NCI-H128 (cell line): ENCODE measurements around the gene MVB12B.

ENCODE experiments used
- DNase-seq: peaks from one replicate; lab custom pipeline; 2025; ENCODE audit not compliant: unreplicated experiment; lab: John Stamatoyannopoulos, UW

The MVB12B gene

DNA sequence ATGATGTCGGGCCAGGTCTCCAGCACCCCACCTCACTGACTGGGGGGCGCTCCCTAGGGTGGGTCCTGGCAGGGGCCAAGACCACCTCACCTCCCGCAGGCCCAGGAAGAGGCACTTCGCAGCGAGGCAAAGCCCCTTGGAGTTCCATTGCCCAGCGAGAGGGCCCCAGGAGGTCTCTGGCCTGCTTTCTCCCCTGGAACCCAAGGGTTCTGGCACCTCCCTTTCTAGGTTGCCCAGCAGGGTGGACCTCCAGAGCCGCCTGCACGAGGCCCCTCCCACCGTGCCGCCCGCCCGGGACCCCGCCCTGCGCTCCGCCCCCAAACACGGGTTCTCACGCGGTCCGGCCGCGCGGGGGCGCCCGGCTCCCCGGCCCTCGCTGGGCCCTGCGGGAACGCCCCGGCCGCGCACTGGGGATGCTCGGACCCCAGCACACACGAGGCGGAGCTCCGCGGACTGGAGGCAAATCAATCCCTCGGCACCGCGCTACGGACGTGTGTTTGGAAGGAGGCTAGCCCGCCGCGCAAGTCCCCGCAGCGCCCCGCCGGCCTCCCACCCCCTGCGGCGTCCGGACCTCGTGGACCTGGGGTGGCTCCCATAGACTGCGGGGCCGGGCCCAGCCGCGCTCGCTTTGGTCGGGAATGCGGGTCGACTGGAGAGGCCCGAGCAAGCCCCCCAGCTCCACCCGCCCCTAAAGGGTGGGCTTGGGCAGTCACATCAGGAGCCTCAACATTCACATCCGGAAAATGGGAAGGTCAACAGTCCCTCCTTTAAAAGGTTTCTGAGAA, 187.6 kb downstream of the MVB12B start:
- DNase-seq = peak; percentile 8

- no peak for DNase-seq
These were observed 188.6 kb downstream of the MVB12B start for GRCh38 chr9:126515001-126515872.

DNA sequence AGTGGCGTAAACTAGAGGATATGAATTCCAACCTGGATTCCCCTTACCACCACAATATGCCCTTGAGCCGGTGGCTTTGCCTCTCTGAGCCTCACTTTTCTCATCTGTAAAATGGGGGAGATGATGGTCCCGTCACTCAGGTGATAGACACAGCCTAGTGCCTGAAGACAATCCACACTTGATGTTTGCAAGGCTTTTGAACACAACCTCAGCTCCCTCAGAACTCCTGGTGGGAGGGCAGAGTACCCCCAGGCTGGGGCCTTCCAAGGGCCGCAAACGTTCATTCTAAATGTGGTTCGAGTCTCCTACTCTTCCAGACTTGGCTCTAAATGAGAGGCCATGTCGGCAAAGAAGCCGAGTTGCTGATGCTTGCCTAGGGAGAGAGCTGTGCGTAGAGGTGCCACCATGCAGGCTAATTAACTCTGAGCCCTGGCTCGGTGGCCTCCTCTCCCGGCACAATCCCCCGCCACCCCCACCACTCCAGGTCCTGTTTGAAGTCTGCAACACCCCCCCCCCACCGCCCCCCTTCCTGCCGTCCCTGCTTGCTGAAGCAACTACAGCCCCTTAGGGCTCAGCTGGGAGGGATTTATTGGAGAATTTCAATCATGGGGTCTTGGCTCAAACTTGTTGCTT, 189.4 kb downstream of the MVB12B start:
- DNase-seq = no peak

DNA sequence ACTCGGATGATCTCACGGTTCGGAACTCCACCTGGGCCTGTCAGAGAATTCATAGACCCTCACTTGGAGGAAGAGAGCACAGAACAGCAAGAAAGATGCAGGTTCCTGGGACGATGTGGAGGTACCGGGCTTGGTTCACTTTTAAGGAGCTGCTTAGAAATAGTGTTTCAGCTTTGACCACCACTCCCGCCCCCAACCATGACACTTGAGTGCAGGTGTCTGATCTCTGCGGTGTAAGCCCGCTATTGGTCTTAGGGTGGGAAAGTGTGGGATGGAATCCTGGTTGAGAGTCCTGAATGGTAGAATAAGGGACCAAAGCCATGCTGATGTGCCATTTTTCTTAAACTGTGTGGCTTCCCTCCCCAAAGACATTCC, 189.9 kb downstream of the MVB12B start:
- no peak for DNase-seq

GRCh38 chr9:126516936-126517832, 190.6 kb downstream of the MVB12B start:
- peak; percentile 19 for DNase-seq

- DNase-seq = no peak
These were observed 191.3 kb downstream of the MVB12B start for GRCh38 chr9:126517833-126518356.

DNA sequence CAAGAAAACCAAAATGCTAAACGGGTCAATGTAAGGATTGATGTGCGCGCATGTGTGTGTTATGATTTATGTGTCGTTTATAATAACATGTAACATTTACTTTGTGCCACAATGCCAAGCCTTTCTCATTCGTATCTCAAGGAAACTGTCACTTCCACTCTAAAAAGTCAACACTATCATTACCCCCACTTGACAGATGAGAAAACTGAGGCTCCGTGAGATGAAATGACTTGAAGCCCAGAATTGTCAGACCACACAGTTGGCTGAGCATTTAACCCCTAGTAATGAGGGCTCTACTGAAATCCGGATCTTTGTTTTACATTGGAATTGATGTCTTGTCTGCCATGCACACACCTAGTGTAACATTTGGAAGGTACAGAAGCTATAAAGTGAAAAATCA, 192.1 kb downstream of the MVB12B start:
- DNase-seq = no peak

DNA sequence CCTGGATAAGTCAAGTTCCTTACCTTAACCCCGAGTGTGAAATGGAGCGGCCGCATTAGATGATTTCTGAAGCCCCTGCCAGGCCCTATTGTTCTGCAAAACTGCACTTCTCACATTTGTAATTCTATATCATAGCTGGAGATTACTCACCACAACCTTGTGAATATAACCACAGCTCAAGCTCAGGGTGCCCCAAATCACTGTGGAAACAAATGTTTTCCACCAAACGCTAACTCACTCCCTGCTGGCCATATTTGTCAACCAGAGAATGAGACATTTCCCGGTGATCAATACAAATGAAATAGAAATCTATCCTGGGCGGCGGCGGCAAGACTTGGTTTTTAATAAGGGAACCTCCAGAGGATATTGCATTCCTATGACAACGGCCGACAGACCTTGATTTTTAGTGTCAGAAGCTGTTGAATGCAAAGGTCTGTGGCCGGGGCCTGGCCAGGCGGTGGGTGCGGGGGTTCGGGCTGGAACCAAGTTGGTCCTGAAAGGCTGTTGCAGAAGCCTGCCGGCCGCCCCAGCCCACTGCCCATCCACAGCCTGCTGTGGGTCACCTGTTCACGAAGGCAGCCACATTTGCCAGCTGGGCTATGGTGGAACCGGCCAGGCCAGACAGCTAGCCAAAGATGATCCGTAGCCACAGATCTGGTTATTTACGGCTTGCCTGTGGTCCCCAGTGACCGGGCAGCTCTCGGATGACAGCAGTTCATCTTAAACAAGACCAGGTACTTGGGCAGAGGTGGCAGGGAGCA, 193.2 kb downstream of the MVB12B start:
- DNase-seq = no peak

GRCh38 chr9:126520453-126520852, 193.8 kb downstream of the MVB12B start:
- no peak for DNase-seq

DNA sequence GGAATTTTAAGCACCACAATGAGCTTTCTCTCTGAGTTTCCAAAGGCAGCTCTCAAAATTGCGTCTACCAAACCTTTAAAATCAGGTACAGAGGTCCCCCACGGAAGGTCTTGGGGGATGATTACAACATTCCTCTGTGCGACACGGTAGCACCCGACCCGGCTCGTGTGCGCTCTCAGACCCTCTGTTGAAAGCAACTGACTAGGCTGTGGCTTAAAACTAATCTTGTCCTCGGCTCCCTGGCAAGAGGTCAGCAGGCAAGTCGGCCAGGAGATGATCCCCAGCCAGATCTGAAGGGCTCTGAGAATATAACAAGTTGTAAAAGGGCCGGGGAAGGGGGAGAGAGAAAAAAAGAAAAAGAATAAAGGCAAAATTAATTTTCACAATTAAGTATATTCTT, 194.5 kb downstream of the MVB12B start:
- no peak for DNase-seq

DNA sequence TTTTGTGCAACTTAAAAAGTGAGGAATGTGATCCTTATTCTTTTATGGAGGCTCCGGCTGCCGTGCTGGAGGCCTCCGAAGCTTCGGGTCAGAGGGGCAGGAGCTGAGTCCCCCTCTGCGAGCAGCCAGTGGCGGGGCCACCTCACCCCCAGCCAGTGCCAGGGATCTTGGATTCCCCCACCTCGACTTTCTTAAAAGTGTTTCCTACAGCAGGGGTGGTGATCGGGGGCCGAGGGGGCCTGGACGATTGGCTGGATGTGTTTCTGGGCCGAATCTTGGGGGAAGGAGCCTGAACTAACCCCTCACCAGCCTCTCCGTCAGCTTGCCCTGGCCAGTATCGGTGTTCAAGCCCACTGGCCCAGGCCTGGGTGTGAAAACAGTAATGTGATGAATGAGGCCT, 194.9 kb downstream of the MVB12B start:
- DNase-seq = no peak

- DNase-seq = no peak
These were observed 195.5 kb downstream of the MVB12B start for GRCh38 chr9:126521976-126522590.

DNA sequence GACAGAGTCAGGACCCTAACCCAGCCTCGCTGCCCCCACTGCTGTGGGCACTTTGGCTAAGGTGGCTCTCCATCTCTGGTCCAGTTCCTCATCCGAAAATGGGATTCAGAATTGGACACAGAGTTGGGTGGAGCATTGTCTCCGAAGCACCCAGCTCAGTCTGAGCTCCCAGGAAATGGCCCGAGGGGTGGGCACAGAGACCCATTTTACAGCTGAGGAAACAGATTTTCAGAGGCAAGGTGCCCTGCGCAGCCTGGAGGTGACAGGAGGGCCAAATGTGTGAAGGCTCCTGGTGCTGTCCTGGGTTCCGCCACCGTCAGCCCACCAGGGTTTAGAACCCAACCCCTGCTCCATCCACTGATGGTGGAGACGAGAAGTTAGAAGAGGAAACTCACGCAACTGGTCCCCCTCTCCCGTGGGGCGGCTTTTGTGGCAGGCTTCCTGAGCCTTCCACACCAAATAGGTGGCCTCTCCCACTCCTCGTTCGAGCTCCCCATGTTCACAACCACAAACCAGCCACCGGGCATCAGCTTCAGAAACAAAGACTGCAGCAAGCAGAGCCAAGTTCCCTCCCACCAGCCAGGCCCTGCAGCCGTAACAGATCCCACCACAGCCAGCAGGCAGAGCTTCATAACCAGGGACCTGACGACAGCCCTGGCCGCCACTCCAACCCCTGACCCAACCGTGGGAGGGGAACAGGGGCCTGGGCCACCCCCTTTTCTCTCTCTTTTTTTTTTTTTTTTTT, 196.2 kb downstream of the MVB12B start:
- DNase-seq = no peak

DNA sequence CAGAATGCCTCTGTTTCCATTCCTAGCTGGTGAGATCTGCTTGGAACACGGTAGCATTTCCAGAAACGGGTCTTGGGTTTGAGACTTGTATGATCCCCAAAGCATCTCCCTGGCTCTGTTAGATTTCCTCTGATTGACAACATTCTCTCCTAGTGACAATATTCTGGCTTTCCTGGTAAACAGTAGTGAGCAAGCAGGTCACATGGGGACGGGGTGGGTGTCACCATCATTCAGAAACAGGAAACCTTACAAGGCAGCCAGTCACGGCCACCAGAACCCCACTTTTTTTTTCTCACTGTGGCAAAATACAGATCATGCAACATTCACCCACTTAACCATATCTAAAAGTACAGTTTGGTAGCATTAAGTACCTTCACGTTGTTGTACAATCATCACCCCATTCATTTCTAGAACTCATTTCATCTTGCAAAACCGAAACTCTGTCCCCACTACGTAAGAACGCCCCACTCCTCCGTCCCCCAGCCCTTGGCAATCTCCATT, 197.0 kb downstream of the MVB12B start:
- DNase-seq = no peak

DNA sequence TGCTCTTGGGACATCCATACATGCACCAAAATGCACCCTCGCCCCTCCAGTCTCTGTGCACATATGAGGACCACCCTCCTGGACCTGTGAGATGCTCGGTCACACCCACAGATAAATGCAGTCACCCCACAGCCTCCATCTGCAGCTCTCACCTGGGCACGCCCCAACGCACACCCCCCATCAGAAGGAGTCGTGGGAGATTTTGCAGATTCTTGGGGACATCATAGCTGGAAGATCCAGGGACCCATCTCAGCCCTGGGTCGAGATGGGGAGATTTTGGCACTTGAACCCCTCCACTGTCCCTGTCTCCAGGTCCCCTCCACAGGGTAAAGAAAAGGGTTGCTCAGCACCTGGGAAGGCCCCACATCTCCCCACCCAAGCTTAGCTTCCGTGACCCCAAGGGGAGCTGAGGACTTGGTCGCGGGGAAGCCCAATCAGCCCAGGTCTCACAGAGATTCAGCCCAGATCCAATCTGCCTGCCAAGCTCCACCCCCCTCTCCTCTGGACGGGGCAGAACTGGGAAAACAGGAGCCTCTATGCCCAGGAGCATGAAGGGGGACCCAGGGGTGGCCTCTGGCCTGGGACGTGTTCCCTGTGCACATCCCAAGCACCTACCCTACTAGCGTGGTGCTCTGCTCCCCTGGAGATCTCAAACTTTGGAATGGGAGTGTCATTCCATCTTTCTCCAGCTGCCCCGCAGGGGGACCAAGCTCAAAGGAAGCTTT, 197.9 kb downstream of the MVB12B start:
- no peak for DNase-seq

DNA sequence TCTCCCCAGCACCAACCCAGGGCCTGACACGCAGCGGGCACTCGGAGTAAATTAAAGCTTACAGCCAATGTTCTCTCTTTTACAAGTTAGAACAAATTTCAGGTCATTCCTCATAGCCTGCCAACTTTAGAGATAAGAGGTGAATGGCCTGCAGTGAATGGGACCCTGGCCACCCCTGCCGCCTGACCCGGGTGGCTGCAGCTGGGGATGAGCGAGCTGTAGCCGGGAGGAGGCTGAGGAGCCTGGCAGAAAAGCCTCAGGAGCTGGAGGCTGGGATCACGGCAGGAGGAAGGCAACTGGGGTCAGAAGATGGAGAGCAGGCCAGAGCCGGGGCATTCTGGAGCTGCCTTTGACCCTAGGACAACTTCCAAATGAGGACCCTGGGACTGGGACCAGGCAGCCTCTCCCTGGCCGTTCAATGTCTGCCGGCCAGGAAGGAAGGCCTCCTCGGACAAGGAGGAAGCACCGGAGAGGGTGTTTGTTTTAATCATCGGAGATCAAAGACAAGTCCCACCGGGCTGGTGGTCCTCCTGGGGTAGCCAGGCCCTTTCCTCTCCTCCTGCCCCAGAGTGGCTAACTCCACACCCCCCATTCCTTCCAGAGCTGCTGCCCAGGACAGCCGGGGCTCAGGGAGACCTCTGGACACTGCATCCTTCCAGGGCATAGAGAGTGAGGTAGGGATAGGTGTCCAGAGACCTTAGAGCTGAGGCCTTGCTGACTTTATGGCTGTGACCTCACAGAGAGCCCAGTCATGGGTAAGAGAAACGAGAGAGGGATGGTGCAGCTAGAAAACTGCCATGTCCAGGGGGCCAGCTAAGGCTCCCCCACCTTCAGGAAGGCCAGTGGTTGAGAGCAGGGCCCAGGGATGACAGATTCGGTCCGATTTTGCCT, 199.8 kb downstream of the MVB12B start:
- no peak for DNase-seq
